ENCODE data around the gene PLAC8L1.

PLAC8L1 gene

GRCh38 chr5:146041180-146041789 is 64.1 kb downstream of the PLAC8L1 start:
- ATAC-seq: no peak

GRCh38 chr5:146040527-146040926 is 64.8 kb downstream of the PLAC8L1 start:
- ATAC-seq: no peak

GRCh38 chr5:146039420-146039819 is 66.0 kb downstream of the PLAC8L1 start:
- no peak for ATAC-seq

- ATAC-seq: no peak
These were observed 70.8 kb downstream of the PLAC8L1 start for GRCh38 chr5:146034605-146035004.

All from activated CD4-positive, CD25-positive, alpha-beta regulatory T cell treated with anti-CD3 and anti-CD28 coated beads, Interleukin-2, amount 50 U/mL, for 24 hours (primary cell).